Osteoblast (primary cell): ENCODE results near the gene ZNF521. TPM values are rescaled to one million over a fixed set of nuclear protein-coding genes. Genes with fewer than 3 reads are reported as not detected.

ENCODE experiments used
- DNase-seq: peaks from one replicate; pipeline ENCODE4 v3.0.0; 2011; ENCODE audit warnings: low spot score, mixed read lengths; ENCODE audit not compliant: insufficient read length; ENCODE audit errors: missing footprints
- H2AFZ ChIP-seq: 2 replicates; pipeline ENCODE4 v1.6.0; 2011; ENCODE audit warnings: mild to moderate bottlenecking, low read length
- H3K27ac ChIP-seq: 2 replicates; pipeline ENCODE4 v1.5.1; 2011; ENCODE audit warnings: mild to moderate bottlenecking, low read depth, low read length, moderate library complexity
- H3K27me3 ChIP-seq: 2 replicates; pipeline ENCODE4 v1.6.0; 2012; ENCODE audit warnings: mild to moderate bottlenecking, control low read depth, inconsistent platforms, low read length, moderate library complexity; ENCODE audit not compliant: insufficient read depth
- H3K36me3 ChIP-seq: 2 replicates; pipeline ENCODE4 v1.5.1; 2011; ENCODE audit warnings: mild to moderate bottlenecking, low read length, control low read depth, moderate library complexity; ENCODE audit not compliant: insufficient read depth
- H3K4me1 ChIP-seq: 2 replicates; pipeline ENCODE4 v1.5.1; 2011; ENCODE audit warnings: mild to moderate bottlenecking, low read length, control low read depth, moderate library complexity; ENCODE audit not compliant: insufficient read depth
- H3K4me2 ChIP-seq: 2 replicates; pipeline ENCODE4 v1.6.0; 2011; ENCODE audit warnings: mild to moderate bottlenecking, low read length; ENCODE audit not compliant: insufficient read depth
- H3K4me3 ChIP-seq: fragments of 200-600 bp; sonication (generic); 3 replicates; pipeline ENCODE4 v1.5.1; 2012; ENCODE audit warnings: mild to moderate bottlenecking, low read length, inconsistent platforms; ENCODE audit not compliant: insufficient read depth
- H3K79me2 ChIP-seq: 2 replicates; pipeline ENCODE4 v1.6.0; 2012; ENCODE audit warnings: mild to moderate bottlenecking, low read length, control low read depth, inconsistent platforms; ENCODE audit not compliant: insufficient read depth
- H3K9me3 ChIP-seq: 2 replicates; pipeline ENCODE4 v1.5.1; 2011; ENCODE audit warnings: low read depth, low read length, control low read depth
- H4K20me1 ChIP-seq: 2 replicates; pipeline ENCODE4 v1.6.0; 2012; ENCODE audit warnings: mild to moderate bottlenecking, low read length, control low read depth; ENCODE audit not compliant: insufficient read depth
- total RNA-seq: library from RNA; depleted of rRNA; stranded (reverse); fragments of >200 nt; gene quantifications from 2 replicates; pipeline ENCODE4 v1.2.3, GENCODE V29; 2012
- TF ChIP-seq, protein P1 (sequence below): IDR thresholded peaks from 2 replicates; pipeline ENCODE4 v1.5.1; 2011; ENCODE audit warnings: mild to moderate bottlenecking, low read depth, low read length, moderate library complexity; ENCODE audit errors: extremely low read depth

ZNF521 gene
- total RNA-seq, 1 donor: 27.5 TPM

DNA sequence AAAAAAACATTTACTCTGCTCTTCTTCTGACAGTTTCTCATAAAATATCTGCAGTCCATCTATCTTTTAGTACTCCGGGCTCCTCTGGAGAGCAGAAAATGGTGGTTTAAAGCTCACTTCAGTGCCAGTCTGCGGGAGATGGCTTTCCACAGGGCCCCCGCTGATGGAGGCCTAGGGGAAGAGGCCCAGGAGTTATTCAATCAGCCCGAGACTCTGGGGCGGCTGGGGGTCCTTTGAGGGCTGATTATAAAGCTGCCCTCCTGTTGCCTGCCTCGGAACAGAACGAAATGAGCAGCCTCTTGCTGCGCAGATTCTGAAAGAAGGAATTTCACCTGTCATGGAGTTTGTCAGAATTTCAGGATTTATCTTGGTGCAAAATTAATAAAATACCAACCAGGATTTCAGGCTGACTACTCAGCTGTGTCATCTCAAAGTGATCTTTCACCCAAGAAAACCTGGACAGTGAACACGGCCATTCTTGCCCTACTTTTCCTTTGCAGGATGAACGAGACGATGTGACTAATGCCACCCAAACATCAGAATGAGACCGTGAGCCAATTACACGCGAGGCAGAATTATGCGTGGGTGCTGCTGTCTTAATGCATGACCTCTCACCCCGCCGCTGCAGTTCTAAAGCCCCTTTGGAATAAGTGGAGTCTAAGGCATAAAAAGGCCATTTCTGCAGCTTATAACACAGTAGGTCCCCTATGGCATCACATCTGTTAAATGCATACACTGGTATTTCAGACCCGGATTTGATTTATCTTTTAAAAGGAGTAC, 273.8 kb downstream of the ZNF521 start:
- DNase-seq: no peak
- Histone ChIP-seq H3K27me3 (no peaks in the 10 kb centered on the region), H4K20me1 (no peaks in the 10 kb centered on the region), H3K36me3 (no peaks in the 10 kb centered on the region), H2AFZ (no peak overlapping the region), H3K27ac (no peak overlapping the region), H3K4me2 (no peak overlapping the region), H3K79me2 (no peaks in the 10 kb centered on the region), H3K4me3 (no peak overlapping the region), H3K9me3 (no peaks in the 10 kb centered on the region), H3K4me1 (no peaks in the 10 kb centered on the region)
- TF ChIP-seq, protein P1, sequence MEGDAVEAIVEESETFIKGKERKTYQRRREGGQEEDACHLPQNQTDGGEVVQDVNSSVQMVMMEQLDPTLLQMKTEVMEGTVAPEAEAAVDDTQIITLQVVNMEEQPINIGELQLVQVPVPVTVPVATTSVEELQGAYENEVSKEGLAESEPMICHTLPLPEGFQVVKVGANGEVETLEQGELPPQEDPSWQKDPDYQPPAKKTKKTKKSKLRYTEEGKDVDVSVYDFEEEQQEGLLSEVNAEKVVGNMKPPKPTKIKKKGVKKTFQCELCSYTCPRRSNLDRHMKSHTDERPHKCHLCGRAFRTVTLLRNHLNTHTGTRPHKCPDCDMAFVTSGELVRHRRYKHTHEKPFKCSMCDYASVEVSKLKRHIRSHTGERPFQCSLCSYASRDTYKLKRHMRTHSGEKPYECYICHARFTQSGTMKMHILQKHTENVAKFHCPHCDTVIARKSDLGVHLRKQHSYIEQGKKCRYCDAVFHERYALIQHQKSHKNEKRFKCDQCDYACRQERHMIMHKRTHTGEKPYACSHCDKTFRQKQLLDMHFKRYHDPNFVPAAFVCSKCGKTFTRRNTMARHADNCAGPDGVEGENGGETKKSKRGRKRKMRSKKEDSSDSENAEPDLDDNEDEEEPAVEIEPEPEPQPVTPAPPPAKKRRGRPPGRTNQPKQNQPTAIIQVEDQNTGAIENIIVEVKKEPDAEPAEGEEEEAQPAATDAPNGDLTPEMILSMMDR: no peak

DNA sequence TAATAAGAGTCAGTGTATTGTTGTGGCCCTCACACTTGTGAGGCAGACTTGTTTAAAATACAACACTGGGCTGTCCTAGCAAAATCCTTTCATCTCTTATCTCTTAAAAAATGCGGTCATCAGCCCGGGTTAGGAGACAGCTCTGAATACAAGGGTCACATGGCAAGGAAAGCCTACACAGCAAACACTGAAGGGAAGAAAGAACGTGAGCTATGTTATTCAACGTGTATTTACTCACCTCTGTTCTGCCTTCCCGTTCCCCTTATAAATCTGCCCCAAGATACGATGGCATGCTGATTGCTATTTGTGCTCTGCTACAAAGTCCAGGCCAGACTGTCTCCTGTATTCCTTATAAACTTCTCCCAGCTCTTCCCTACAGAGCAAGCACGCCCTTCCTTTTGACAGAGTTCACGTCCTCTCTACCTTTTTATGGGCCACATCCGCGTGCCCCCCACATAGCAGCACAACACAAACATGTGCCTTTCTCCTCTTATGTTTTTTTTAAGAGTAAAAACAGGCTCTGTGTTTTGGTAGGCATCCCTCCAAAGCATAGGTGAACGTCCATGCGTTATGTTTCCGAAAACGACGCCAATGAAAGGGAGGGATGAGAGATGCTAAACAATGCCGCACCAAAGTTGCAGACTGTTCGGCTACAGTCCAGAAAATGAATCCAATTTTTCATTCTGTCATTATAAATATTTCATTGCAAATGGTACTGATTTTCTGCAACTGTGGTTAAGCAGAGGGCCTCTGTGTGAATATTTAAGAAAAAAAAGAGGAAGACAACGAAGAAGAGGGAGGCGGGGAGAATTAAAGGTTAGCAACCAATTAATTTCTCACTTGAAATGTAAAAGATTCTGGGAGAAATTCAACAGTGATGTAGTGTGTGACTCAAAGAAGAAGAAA, 274.7 kb downstream of the ZNF521 start:
- no peak for DNase-seq
- Histone ChIP-seq H4K20me1 (no peaks in the 10 kb centered on the region), H3K36me3 (no peaks in the 10 kb centered on the region), H3K4me1 (no peaks in the 10 kb centered on the region), H3K4me3 (no peak overlapping the region), H3K9me3 (no peaks in the 10 kb centered on the region), H3K27me3 (no peaks in the 10 kb centered on the region), H3K4me2 (no peak overlapping the region), H2AFZ (no peak overlapping the region), H3K79me2 (no peaks in the 10 kb centered on the region), H3K27ac (no peak overlapping the region)
- TF ChIP-seq, protein P1: no peak

DNA sequence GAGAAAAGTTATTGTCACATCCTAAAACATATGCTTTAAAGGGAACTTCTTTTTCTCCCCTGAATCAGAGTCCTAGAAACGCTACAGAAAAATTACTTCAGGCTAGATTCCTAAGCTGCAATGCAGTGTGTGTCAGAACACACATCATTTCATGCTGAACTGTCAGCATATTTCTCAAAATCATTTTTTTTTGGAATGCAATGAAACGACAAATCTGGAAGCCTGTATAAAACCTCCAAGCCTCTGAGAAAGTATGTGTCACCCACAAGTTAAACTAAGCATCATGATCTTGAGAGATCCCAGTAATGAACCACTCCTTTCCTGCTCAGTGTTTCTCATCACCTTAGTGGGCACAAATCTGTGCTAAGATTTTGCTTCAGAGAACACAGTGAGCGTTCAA, 276.2 kb downstream of the ZNF521 start:
- no peaks in the 10 kb centered on the region for H4K20me1 ChIP-seq
- H3K79me2 ChIP-seq: no peaks in the 10 kb centered on the region
- no peaks in the 10 kb centered on the region for H3K4me1 ChIP-seq
- TF ChIP-seq, protein P1: no peak
- H3K27ac ChIP-seq: no peak overlapping the region
- no peaks in the 10 kb centered on the region for H3K27me3 ChIP-seq
- no peaks in the 10 kb centered on the region for H3K36me3 ChIP-seq
- H3K9me3 ChIP-seq: no peaks in the 10 kb centered on the region
- no peak overlapping the region for H3K4me2 ChIP-seq
- H3K4me3 ChIP-seq: no peak overlapping the region
- DNase-seq: no peak
- H2AFZ ChIP-seq: no peak overlapping the region

DNA sequence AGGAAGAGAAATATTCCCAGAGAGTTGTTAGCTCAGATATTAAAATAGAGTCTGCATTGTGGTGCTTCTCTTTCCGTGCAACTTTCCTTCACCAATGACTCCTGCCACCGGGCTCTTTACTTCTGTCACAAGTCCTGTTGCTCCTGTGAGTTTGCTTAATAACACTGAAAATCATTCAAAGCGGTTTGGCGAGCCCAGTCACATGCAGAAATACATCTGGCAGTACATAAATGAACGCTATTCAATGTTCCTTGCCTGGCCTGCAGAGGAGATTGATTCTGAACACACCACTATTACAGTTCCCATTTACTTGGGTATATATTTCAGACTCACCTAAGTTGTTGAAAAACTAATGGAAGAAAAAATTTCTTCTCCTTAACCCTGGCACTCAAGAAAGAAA, 276.6 kb downstream of the ZNF521 start:
- Histone ChIP-seq H3K79me2 (no peaks in the 10 kb centered on the region), H3K4me2 (no peak overlapping the region), H3K4me3 (no peak overlapping the region), H3K36me3 (no peaks in the 10 kb centered on the region), H3K4me1 (no peaks in the 10 kb centered on the region), H4K20me1 (no peaks in the 10 kb centered on the region), H3K27me3 (no peaks in the 10 kb centered on the region), H3K9me3 (no peaks in the 10 kb centered on the region), H2AFZ (no peak overlapping the region), H3K27ac (no peak overlapping the region)
- no peak for DNase-seq
- TF ChIP-seq, protein P1: no peak
